Fibroblast of skin of right quadriceps (primary cell): ENCODE measurements around the gene FLNC.

ENCODE experiments used
- DNase-seq: peaks from one replicate; pipeline ENCODE4 v3.0.0-alpha.2; 2013

FLNC gene

GRCh38 chr7:128893251-128894100 lies 63.3 kb downstream of the FLNC start:
- no peak for DNase-seq

GRCh38 chr7:128894101-128894440 lies 63.9 kb downstream of the FLNC start:
- no peak for DNase-seq

DNA sequence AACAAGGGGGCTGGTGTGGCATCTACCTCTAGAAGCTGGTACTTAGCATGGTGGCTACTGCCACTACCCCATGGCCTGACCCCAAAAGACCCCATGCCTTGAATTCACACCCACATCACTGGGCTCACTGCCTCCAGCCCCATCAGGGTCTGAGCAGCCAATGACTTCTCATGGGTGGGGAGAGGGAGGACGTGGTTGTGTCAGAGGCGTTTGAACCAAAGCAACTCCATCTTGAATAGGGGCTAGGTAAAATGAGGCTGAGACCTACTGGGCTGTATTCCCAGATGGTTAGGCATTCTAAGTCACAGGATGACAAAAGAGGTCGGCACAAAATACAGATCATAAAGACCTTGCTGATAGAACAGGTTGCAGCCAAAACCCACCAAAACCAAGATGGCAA lies 65.1 kb downstream of the FLNC start:
- DNase-seq = no peak

- DNase-seq = no peak
Measured at GRCh38 chr7:128899392-128899791, 69.2 kb downstream of the FLNC start.

GRCh38 chr7:128900237-128900636 lies 70.0 kb downstream of the FLNC start:
- no peak for DNase-seq

- DNase-seq = no peak
Measured at GRCh38 chr7:128902761-128903585, 72.8 kb downstream of the FLNC start.

GRCh38 chr7:128903621-128904361 lies 73.6 kb downstream of the FLNC start:
- DNase-seq = no peak

GRCh38 chr7:128904381-128905197 lies 74.4 kb downstream of the FLNC start:
- DNase-seq = peak; percentile 44

- DNase-seq = no peak
Measured at GRCh38 chr7:128906001-128906765, 76.0 kb downstream of the FLNC start.

DNA sequence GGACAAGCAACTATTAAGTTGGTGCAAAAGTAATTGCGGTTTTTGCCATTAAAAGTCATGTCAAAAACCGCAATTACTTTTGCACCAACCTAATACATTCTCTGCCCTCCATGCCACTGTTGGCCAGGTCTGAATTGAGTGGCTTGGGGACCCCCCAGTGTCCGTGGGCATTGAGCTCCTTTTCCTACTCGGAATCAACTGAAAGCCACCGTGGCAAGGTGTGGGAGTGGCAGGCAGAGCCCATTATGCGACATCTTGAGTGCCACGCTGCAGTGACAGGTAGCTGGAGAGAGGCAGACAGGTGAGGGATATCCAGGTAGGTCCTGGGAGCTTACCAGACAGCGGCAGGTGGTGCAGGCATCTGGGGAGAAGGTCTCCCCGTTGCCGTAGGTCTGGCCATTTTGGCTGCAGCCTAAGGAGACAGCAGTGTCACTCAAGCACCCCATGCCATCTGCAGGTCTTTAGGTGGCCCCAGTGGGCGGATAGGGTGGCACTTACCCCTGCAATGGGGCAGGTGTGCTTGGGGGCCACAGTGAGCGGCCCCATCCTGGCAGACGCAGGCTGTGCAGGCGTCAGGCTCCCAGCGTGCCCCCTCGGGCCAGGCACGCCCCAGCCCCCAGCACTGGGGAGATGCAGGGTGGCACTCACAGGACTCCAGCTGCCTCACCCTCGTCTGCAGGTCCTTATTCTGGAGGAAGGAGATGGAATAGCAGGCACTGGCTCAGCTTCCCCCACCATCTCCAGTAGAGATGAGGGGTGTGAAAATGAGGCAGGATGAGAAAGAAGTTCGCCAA lies 76.8 kb downstream of the FLNC start:
- no peak for DNase-seq
